Measurements from ENCODE around the gene KCNMA1. TPM values are rescaled to one million over a fixed set of nuclear protein-coding genes. Genes with fewer than 3 reads are reported as not detected.
"Not testable (repeated sequence)": the region's sequence is repeated elsewhere in the genome, so short reads cannot be mapped to it uniquely, and the experiment has no call there.

The KCNMA1 gene
- total RNA-seq, 1 donor, result 77.8 TPM

GRCh38 chr10:77661674-77662073 is 24.1 kb upstream of the KCNMA1 start:
- peaks cover 3% of the 10 kb centered on the region for H3K4me1 ChIP-seq (ENCODE audit: insufficient read depth, low read length)
- H3K4me3 ChIP-seq (ENCODE audit: insufficient read depth, low read length), result no peak overlapping the region
- no peaks in the 10 kb centered on the region for H4K20me1 ChIP-seq (ENCODE audit: insufficient read depth, low read length)
- TF ChIP-seq CTCF (IDR thresholded peaks at IDR 0.05; ENCODE audit: extremely low read depth, low read depth, low read length), result no peak
- no peaks in the 10 kb centered on the region for H3K36me3 ChIP-seq (ENCODE audit: insufficient read depth, low read length)
- peaks cover 23% of the 10 kb centered on the region for H3K27me3 ChIP-seq (ENCODE audit: insufficient read depth, low read length)
- H3K9me3 ChIP-seq (ENCODE audit: low read depth, low read length), result peaks cover 2% of the 10 kb centered on the region
- H3K79me2 ChIP-seq (ENCODE audit: insufficient read depth, low read length), result no peaks in the 10 kb centered on the region
- no peak overlapping the region for H3K27ac ChIP-seq (ENCODE audit: low read depth, low read length)
- no peak overlapping the region for H2AFZ ChIP-seq (ENCODE audit: low read length)
- no peak overlapping the region for H3K4me2 ChIP-seq (ENCODE audit: insufficient read depth, low read length)
- DNase-seq (ENCODE audit: insufficient read length, low spot score, missing footprints), result no peak

GRCh38 chr10:77661100-77661499 is 23.5 kb upstream of the KCNMA1 start:
- no peak for TF ChIP-seq CTCF (IDR thresholded peaks at IDR 0.05; ENCODE audit: extremely low read depth, low read depth, low read length)
- H3K4me3 ChIP-seq (ENCODE audit: insufficient read depth, low read length), result no peak overlapping the region
- H3K27ac ChIP-seq (ENCODE audit: low read depth, low read length), result no peak overlapping the region
- H3K36me3 ChIP-seq (ENCODE audit: insufficient read depth, low read length), result no peaks in the 10 kb centered on the region
- H2AFZ ChIP-seq (ENCODE audit: low read length), result no peak overlapping the region
- no peak overlapping the region for H3K4me2 ChIP-seq (ENCODE audit: insufficient read depth, low read length)
- peaks cover 23% of the 10 kb centered on the region for H3K27me3 ChIP-seq (ENCODE audit: insufficient read depth, low read length)
- H3K9me3 ChIP-seq (ENCODE audit: low read depth, low read length), result peaks cover 2% of the 10 kb centered on the region
- H3K4me1 ChIP-seq (ENCODE audit: insufficient read depth, low read length), result no peaks in the 10 kb centered on the region
- H3K79me2 ChIP-seq (ENCODE audit: insufficient read depth, low read length), result no peaks in the 10 kb centered on the region
- H4K20me1 ChIP-seq (ENCODE audit: insufficient read depth, low read length), result no peaks in the 10 kb centered on the region
- no peak for DNase-seq (ENCODE audit: insufficient read length, low spot score, missing footprints)

- not testable (repeated sequence) for H3K4me2 ChIP-seq (ENCODE audit: insufficient read depth, low read length)
Measured at GRCh38 chr10:77659046-77659670, 21.6 kb upstream of the KCNMA1 start.

GRCh38 chr10:77653210-77653609 is 15.6 kb upstream of the KCNMA1 start:
- Histone ChIP-seq H3K36me3 (ENCODE audit: insufficient read depth, low read length) (no peaks in the 10 kb centered on the region), H3K9me3 (ENCODE audit: low read depth, low read length) (no peaks in the 10 kb centered on the region), H3K27me3 (ENCODE audit: insufficient read depth, low read length) (peaks cover 2% of the 10 kb centered on the region), H3K27ac (ENCODE audit: low read depth, low read length) (no peak overlapping the region), H3K79me2 (ENCODE audit: insufficient read depth, low read length) (no peaks in the 10 kb centered on the region), H4K20me1 (ENCODE audit: insufficient read depth, low read length) (no peaks in the 10 kb centered on the region), H3K4me2 (ENCODE audit: insufficient read depth, low read length) (no peak overlapping the region), H3K4me3 (ENCODE audit: insufficient read depth, low read length) (no peak overlapping the region), H2AFZ (ENCODE audit: low read length) (no peak overlapping the region), H3K4me1 (ENCODE audit: insufficient read depth, low read length) (no peaks in the 10 kb centered on the region)
- no peak for DNase-seq (ENCODE audit: insufficient read length, low spot score, missing footprints)
- no peak for TF ChIP-seq CTCF (IDR thresholded peaks at IDR 0.05; ENCODE audit: extremely low read depth, low read depth, low read length)

More at GRCh38 chr10:77659046-77659670, 21.6 kb upstream of the KCNMA1 start:
- not testable (repeated sequence) for H3K9me3 ChIP-seq (ENCODE audit: low read depth, low read length); DNase-seq (ENCODE audit: insufficient read length, low spot score, missing footprints); H3K36me3 ChIP-seq (ENCODE audit: insufficient read depth, low read length); H3K79me2 ChIP-seq (ENCODE audit: insufficient read depth, low read length); H3K27ac ChIP-seq (ENCODE audit: low read depth, low read length); H4K20me1 ChIP-seq (ENCODE audit: insufficient read depth, low read length); H3K27me3 ChIP-seq (ENCODE audit: insufficient read depth, low read length); H3K4me1 ChIP-seq (ENCODE audit: insufficient read depth, low read length); H3K4me3 ChIP-seq (ENCODE audit: insufficient read depth, low read length)
- peak overlapping the region; percentile 20 for H2AFZ ChIP-seq (ENCODE audit: low read length)

Data from osteoblast (primary cell).